Measurements from ENCODE around the gene ANKMY1.

Gene ANKMY1

DNA sequence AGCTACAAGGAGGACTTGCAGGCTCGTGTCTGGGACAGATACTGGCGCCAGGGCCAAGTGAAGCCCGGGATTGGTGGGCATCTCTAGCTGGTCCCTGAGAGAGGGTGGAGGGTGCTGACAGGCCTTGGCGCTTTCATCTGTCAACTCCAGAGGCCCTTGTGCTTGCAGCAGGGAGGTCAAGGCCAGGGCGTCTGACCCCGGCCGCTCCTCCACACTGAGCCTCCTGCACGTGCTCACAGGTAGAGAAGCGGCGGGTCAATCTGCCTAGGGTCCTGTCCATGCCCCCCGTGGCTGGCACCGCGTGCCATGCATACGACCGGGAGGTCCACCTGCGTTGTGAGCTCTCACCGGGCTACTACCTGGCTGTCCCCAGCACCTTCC lies 38.3 kb upstream of the ANKMY1 start:
- Histone ChIP-seq H4K20me1 (ENCODE audit: insufficient read depth) (no peaks in the 10 kb centered on the region), H3K9ac (no peak overlapping the region), H3K4me2 (no peak overlapping the region), H3K27me3 (ENCODE audit: insufficient read depth, low read depth) (no peaks in the 10 kb centered on the region), H3K36me3 (ENCODE audit: insufficient read depth) (no peaks in the 10 kb centered on the region), H3K79me2 (ENCODE audit: insufficient read depth, low read depth) (no peaks in the 10 kb centered on the region), H3K27ac (no peak overlapping the region), H2AFZ (ENCODE audit: low read depth) (no peak overlapping the region), H3K4me1 (ENCODE audit: low read depth, poor library complexity, severe bottlenecking) (no peaks in the 10 kb centered on the region), H3K4me3 (IDR thresholded peaks at IDR 0.05; ENCODE audit: insufficient read depth, low read depth, low read length) (no peak overlapping the region)
- TF ChIP-seq, protein P1, sequence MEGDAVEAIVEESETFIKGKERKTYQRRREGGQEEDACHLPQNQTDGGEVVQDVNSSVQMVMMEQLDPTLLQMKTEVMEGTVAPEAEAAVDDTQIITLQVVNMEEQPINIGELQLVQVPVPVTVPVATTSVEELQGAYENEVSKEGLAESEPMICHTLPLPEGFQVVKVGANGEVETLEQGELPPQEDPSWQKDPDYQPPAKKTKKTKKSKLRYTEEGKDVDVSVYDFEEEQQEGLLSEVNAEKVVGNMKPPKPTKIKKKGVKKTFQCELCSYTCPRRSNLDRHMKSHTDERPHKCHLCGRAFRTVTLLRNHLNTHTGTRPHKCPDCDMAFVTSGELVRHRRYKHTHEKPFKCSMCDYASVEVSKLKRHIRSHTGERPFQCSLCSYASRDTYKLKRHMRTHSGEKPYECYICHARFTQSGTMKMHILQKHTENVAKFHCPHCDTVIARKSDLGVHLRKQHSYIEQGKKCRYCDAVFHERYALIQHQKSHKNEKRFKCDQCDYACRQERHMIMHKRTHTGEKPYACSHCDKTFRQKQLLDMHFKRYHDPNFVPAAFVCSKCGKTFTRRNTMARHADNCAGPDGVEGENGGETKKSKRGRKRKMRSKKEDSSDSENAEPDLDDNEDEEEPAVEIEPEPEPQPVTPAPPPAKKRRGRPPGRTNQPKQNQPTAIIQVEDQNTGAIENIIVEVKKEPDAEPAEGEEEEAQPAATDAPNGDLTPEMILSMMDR (conservative IDR thresholded peaks at IDR 0.05; ENCODE audit: low read depth, low read length), result no peak

DNA sequence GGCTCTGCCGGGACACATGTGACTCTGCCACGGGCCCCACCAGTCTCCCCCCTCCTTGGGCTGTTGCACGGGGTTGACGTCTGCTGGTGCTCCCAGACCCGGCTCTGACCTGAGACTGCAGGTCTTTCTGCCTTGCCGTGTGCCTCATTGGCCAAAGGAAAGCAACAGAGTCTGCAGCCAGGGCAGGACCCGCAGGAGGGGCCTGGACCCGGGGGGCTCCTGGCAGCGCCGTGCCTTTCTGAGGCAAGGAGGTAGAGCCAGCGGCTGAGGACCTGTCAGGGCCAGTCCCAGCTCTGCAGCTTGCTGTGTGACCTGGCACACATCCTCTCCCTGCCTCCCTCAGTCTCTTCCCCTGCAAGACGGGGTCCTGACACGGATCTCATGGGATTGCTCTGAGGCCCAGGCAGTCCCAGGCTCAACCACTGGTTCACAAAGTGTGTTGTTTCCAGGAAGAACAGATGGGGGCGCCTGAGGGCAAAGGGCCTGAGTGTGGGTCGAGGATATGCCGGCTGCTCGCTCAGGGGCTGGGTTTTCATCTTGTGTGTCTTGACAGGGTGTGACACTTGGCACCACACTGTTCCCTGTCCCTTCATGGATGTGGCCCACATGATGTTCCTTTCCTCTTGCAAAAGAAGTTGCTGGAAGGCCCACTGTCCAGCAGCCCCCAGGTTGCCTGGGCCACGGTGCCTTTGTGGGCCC lies 37.7 kb upstream of the ANKMY1 start:
- no peaks in the 10 kb centered on the region for H4K20me1 ChIP-seq (ENCODE audit: insufficient read depth)
- H2AFZ ChIP-seq (ENCODE audit: low read depth), result no peak overlapping the region
- no peak overlapping the region for H3K27ac ChIP-seq
- H3K27me3 ChIP-seq (ENCODE audit: insufficient read depth, low read depth), result no peaks in the 10 kb centered on the region
- no peaks in the 10 kb centered on the region for H3K79me2 ChIP-seq (ENCODE audit: insufficient read depth, low read depth)
- H3K36me3 ChIP-seq (ENCODE audit: insufficient read depth), result no peaks in the 10 kb centered on the region
- no peaks in the 10 kb centered on the region for H3K4me1 ChIP-seq (ENCODE audit: low read depth, poor library complexity, severe bottlenecking)
- TF ChIP-seq, protein P1 (conservative IDR thresholded peaks at IDR 0.05; ENCODE audit: low read depth, low read length), result 0 out of 2 replicates have a peak, but pooled peaks have one; percentile 30
- H3K4me3 ChIP-seq (IDR thresholded peaks at IDR 0.05; ENCODE audit: insufficient read depth, low read depth, low read length), result no peak overlapping the region
- H3K9ac ChIP-seq, result no peak overlapping the region
- no peak overlapping the region for H3K4me2 ChIP-seq

GRCh38 chr2:240594511-240595380 lies 37.0 kb upstream of the ANKMY1 start:
- H4K20me1 ChIP-seq (ENCODE audit: insufficient read depth), result no peaks in the 10 kb centered on the region
- H3K36me3 ChIP-seq (ENCODE audit: insufficient read depth), result no peaks in the 10 kb centered on the region
- H3K4me2 ChIP-seq, result no peak overlapping the region
- H3K9ac ChIP-seq, result no peak overlapping the region
- H3K4me3 ChIP-seq (IDR thresholded peaks at IDR 0.05; ENCODE audit: insufficient read depth, low read depth, low read length), result no peak overlapping the region
- H3K27ac ChIP-seq, result no peak overlapping the region
- no peak overlapping the region for H2AFZ ChIP-seq (ENCODE audit: low read depth)
- H3K79me2 ChIP-seq (ENCODE audit: insufficient read depth, low read depth), result peaks cover 5% of the 10 kb centered on the region; the same call in 1 of the 2 replicates
- TF ChIP-seq, protein P1 (conservative IDR thresholded peaks at IDR 0.05; ENCODE audit: low read depth, low read length), result no peak
- H3K4me1 ChIP-seq (ENCODE audit: low read depth, poor library complexity, severe bottlenecking), result no peaks in the 10 kb centered on the region
- H3K27me3 ChIP-seq (ENCODE audit: insufficient read depth, low read depth), result no peaks in the 10 kb centered on the region

GRCh38 chr2:240593703-240594451 lies 36.1 kb upstream of the ANKMY1 start:
- TF ChIP-seq, protein P1 (conservative IDR thresholded peaks at IDR 0.05; ENCODE audit: low read depth, low read length), result no peak
- Histone ChIP-seq H3K27ac (no peak overlapping the region), H4K20me1 (ENCODE audit: insufficient read depth) (no peaks in the 10 kb centered on the region), H3K27me3 (ENCODE audit: insufficient read depth, low read depth) (no peaks in the 10 kb centered on the region), H3K79me2 (ENCODE audit: insufficient read depth, low read depth) (peaks cover 13% of the 10 kb centered on the region; the same call in 1 of the 2 replicates), H2AFZ (ENCODE audit: low read depth) (no peak overlapping the region), H3K4me3 (IDR thresholded peaks at IDR 0.05; ENCODE audit: insufficient read depth, low read depth, low read length) (no peak overlapping the region), H3K4me2 (no peak overlapping the region), H3K9ac (no peak overlapping the region), H3K4me1 (ENCODE audit: low read depth, poor library complexity, severe bottlenecking) (no peaks in the 10 kb centered on the region), H3K36me3 (ENCODE audit: insufficient read depth) (no peaks in the 10 kb centered on the region)
